Gastrocnemius medialis (tissue), 4 donors: ENCODE results near the gene SGSM2. TPM values are rescaled to one million over a fixed set of nuclear protein-coding genes. Genes with fewer than 3 reads are reported as not detected.

ENCODE experiments used
- ATAC-seq, 2 donors: fragments of 150-250 bp; one replicate each; pipeline ENCODE4 v1.9.1; 2016
- DNase-seq, 2 donors: peaks; one replicate each; pipeline ENCODE4 v3.0.0-alpha.2; 2019
- H3K27ac ChIP-seq, 4 donors: fragments of 200-600 bp; sonication (generic); 1 replicate in 1 of 4; 2 replicates in 3 of 4; pipeline ENCODE4 v1.5.1; 2016 to 2018; ENCODE audit warnings: mild to moderate bottlenecking in 2 of 4, moderate library complexity in 1 of 4
- H3K27me3 ChIP-seq, 3 donors: fragments of 200-600 bp; sonication (generic) in 2 of 3; 1 replicate in 1 of 3; 2 replicates in 2 of 3; pipeline versions ENCODE4 v1.5.1 to v1.6.0; 2016 to 2019; ENCODE audit warnings: mild to moderate bottlenecking in 1 of 3, moderate library complexity in 1 of 3
- H3K36me3 ChIP-seq, 2 donors: fragments of 200-600 bp; sonication (generic) in 1 of 2; one replicate each; pipeline ENCODE4 v1.5.1; 2017 to 2018
- H3K4me1 ChIP-seq, 2 donors: fragments of 200-600 bp; sonication (generic) in 1 of 2; one replicate each; pipeline ENCODE4 v1.5.1; 2016 to 2017; ENCODE audit warnings: mild to moderate bottlenecking in 2 of 2
- H3K4me3 ChIP-seq, 4 donors: fragments of 200-600 bp; sonication (generic) in 3 of 4; 1 replicate in 1 of 4; 2 replicates in 3 of 4; pipeline ENCODE4 v1.5.1; 2016 to 2019; ENCODE audit warnings: mild to moderate bottlenecking in 2 of 4
- H3K9me3 ChIP-seq, 3 donors: fragments of 200-600 bp; sonication (generic) in 2 of 3; 1 replicate in 1 of 3; 2 replicates in 2 of 3; pipeline ENCODE4 v1.5.1; 2016 to 2019
- POLR2A ChIP-seq, 2 donors: fragments of 450-650 bp; IDR thresholded peaks; one replicate each; pipeline ENCODE4 v1.6.1; 2017; ENCODE audit warnings: antibody characterized with exemption in 2 of 2, mild to moderate bottlenecking in 2 of 2, moderate library complexity in 2 of 2
- in situ Hi-C, 4 donors: fragments of 200-750 bp; cut with MboI; loops; one replicate each; pipeline versions ENCODE4 v1.15.0 to v1.8.0; 2017; ENCODE audit warnings: low sequenced_read_pairs in 4 of 4
- intact Hi-C: fragments of 100-400 bp; cut with DNase I; formaldehyde crosslinking; loops from one replicate; pipeline ENCODE4 v1.15.1; 2023; ENCODE audit warnings: low total_unique reads
- total RNA-seq, 4 donors: library from RNA; depleted of rRNA; stranded (reverse); fragments of >200 nt; gene quantifications; one replicate each; pipeline versions ENCODE4 v1.1.0 to v1.2.3, GENCODE V29; 2016
- TF ChIP-seq, protein P1 (sequence below), 5 experiments: fragments of 450-650 bp in 3 of 5; fragments of 200-600 bp in 2 of 5; sonication (generic) in 2 of 5; IDR thresholded peaks in 4 of 5; conservative IDR thresholded peaks in 1 of 5; 1 replicate in 4 of 5; 2 replicates in 1 of 5; pipeline ENCODE4 v1.5.1; 2016 to 2019; ENCODE audit warnings: antibody characterized with exemption in 5 of 5, mild to moderate bottlenecking in 3 of 5, moderate library complexity in 3 of 5

SGSM2 gene
- total RNA-seq, 4 donors from 2014 or later: 6.1 to 20.1 (median 9.6) TPM

- peaks cover 0 to 5% of the 10 kb centered on the region in 2 donors for H3K4me1 ChIP-seq
- no peaks in the 10 kb centered on the region for H3K9me3 ChIP-seq
- H3K27ac ChIP-seq: no peak overlapping the region
- H3K4me3 ChIP-seq: no peak overlapping the region
- ATAC-seq: no peak
- TF ChIP-seq, protein P1, sequence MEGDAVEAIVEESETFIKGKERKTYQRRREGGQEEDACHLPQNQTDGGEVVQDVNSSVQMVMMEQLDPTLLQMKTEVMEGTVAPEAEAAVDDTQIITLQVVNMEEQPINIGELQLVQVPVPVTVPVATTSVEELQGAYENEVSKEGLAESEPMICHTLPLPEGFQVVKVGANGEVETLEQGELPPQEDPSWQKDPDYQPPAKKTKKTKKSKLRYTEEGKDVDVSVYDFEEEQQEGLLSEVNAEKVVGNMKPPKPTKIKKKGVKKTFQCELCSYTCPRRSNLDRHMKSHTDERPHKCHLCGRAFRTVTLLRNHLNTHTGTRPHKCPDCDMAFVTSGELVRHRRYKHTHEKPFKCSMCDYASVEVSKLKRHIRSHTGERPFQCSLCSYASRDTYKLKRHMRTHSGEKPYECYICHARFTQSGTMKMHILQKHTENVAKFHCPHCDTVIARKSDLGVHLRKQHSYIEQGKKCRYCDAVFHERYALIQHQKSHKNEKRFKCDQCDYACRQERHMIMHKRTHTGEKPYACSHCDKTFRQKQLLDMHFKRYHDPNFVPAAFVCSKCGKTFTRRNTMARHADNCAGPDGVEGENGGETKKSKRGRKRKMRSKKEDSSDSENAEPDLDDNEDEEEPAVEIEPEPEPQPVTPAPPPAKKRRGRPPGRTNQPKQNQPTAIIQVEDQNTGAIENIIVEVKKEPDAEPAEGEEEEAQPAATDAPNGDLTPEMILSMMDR (IDR thresholded peaks at IDR 0.05 in 4 of 5, conservative IDR thresholded peaks at IDR 0.05 in 1 of 5): no peak
- no peak for TF ChIP-seq POLR2A (IDR thresholded peaks at IDR 0.05)
- intact Hi-C loops: no loop called here
- no peak for DNase-seq
- H3K36me3 ChIP-seq: peaks cover 0 to 34% of the 10 kb centered on the region in 2 donors
- in situ Hi-C loops: loop anchor here in 3 of 4 donors (5.0 kb wide), 3 partner anchors 36 to 51 kb away; no protein-coding TSS in a partner anchor
- H3K27me3 ChIP-seq: no peaks in the 10 kb centered on the region
Measured at GRCh38 chr17:2376107-2376506, 38.8 kb downstream of the SGSM2 start.

DNA sequence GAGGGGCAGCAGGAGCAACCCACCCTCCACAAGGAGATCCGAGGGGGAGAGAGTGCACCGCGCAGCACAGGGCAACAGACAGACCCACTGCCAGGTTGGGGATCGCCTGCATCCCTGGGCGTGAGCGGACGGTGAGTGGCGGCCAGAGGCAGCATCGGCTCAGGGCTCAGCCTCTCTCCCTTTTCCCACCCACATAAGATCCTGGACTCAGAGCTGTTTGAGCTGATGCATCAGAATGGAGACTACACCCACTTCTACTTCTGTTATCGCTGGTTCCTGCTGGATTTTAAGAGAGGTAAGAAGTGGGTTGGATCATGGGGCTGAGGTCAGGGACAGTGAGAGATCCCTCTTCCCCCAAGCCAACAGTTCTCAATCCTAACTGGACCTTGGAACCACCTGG, 40.4 kb downstream of the SGSM2 start:
- H3K4me3 ChIP-seq: no peak overlapping the region
- DNase-seq: no peak
- H3K27me3 ChIP-seq: no peaks in the 10 kb centered on the region
- H3K4me1 ChIP-seq: peaks cover under 1 to 10% of the 10 kb centered on the region in 2 donors
- ATAC-seq: no peak
- peaks cover 0 to 29% of the 10 kb centered on the region in 2 donors for H3K36me3 ChIP-seq
- intact Hi-C loops: no loop called here
- no peaks in the 10 kb centered on the region for H3K9me3 ChIP-seq
- H3K27ac ChIP-seq: no peak overlapping the region
- TF ChIP-seq POLR2A (IDR thresholded peaks at IDR 0.05): no peak
- TF ChIP-seq, protein P1 (IDR thresholded peaks at IDR 0.05 in 4 of 5, conservative IDR thresholded peaks at IDR 0.05 in 1 of 5): no peak
- in situ Hi-C loops: loop anchor here in 3 of 4 donors (5.0 kb wide), 3 partner anchors 35 to 50 kb away; no protein-coding TSS in a partner anchor

- DNase-seq (no peak), ATAC-seq (no peak)
- H3K27me3 ChIP-seq: no peaks in the 10 kb centered on the region
- no peak overlapping the region for H3K27ac ChIP-seq
- TF ChIP-seq, protein P1 (IDR thresholded peaks at IDR 0.05 in 4 of 5, conservative IDR thresholded peaks at IDR 0.05 in 1 of 5): no peak
- TF ChIP-seq POLR2A (IDR thresholded peaks at IDR 0.05): no peak
- no peaks in the 10 kb centered on the region for H3K9me3 ChIP-seq
- peaks cover 0 to 19% of the 10 kb centered on the region in 2 donors for H3K36me3 ChIP-seq
- peaks cover 11 to 21% of the 10 kb centered on the region in 2 donors for H3K4me1 ChIP-seq
- no peak overlapping the region for H3K4me3 ChIP-seq
- intact Hi-C loops: no loop called here
- in situ Hi-C loops: loop anchor here in 3 of 4 donors (5.0 kb wide), 3 partner anchors 33 to 48 kb away; no protein-coding TSS in a partner anchor
Measured at GRCh38 chr17:2378905-2379304, 41.6 kb downstream of the SGSM2 start.

DNA sequence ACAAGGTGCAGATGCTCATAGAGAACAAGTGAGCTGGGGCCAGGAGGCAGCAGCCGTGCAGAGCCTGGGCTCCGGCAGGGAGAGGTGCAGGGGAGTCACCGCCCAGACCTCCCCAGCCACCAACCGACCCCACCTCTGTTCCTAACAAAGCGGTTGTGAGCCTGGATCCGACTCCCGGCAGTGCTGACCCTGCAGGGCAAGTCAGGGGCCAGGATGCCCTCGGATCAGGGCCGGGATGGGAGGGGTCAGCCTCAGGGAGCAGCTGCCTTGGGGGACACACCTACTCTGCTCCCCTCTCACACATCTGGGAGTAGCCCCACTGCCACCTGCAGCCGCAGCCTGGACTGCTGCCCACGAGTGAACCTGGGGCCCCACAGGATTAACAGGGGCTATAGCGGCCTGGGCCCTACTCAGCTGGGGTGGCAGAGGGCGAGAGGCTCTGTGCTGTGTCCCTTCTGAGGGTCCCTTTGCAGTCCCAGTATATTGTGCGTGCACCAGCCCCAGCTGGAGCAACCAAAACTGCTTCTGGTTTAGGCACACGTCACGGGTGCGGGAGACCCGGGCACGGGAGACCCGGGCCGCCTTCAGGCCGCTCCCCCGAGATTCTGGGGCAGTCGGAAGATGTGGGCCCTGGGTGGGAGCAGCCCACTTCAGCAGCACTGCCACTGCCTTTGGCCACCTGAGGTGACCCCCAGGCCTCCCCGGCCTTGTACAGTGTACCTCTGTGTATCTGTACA, 42.4 kb downstream of the SGSM2 start:
- DNase-seq (no peak), ATAC-seq (no peak)
- H3K27ac ChIP-seq: no peak overlapping the region
- no peaks in the 10 kb centered on the region for H3K9me3 ChIP-seq
- H3K4me3 ChIP-seq: no peak overlapping the region
- TF ChIP-seq POLR2A (IDR thresholded peaks at IDR 0.05): no peak
- TF ChIP-seq, protein P1 (IDR thresholded peaks at IDR 0.05 in 4 of 5, conservative IDR thresholded peaks at IDR 0.05 in 1 of 5): no peak
- intact Hi-C loops (loop anchor here (5.0 kb wide), 1 partner anchor 328 kb away; no protein-coding TSS in a partner anchor), in situ Hi-C loops (loop anchor here (5.0 kb wide), 3 partner anchors 33 to 48 kb away; no protein-coding TSS in a partner anchor)
- H3K27me3 ChIP-seq: no peaks in the 10 kb centered on the region
- H3K4me1 ChIP-seq: peaks cover 19 to 29% of the 10 kb centered on the region in 2 donors
- peaks cover 0 to 19% of the 10 kb centered on the region in 2 donors for H3K36me3 ChIP-seq
